Measurements from ENCODE around the gene CNKSR2.

CNKSR2 gene

DNA sequence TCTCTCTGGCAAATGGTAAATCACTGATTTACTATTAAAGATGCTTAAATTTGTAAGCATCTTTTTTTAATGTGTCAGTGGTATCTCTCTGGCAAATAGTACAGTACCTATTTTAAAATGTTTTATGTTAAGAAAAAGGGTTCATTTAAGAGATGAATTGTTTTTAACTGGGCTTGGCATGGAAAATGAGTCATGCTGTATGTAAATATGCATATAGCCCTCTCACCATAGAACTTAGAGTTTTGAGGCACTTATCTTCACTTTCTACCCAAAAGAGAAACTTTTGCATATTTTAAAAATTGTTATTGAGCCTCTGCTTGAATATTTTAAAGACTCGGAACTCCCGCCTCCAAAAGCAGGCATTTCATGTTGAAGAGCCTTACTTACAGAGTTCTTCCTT is 246.0 kb downstream of the CNKSR2 start:
- H3K9ac ChIP-seq (ENCODE audit: low read length) = no peak overlapping the region
- H2AFZ ChIP-seq (ENCODE audit: low read depth, low read length) = no peak overlapping the region
- TF ChIP-seq, protein P1, sequence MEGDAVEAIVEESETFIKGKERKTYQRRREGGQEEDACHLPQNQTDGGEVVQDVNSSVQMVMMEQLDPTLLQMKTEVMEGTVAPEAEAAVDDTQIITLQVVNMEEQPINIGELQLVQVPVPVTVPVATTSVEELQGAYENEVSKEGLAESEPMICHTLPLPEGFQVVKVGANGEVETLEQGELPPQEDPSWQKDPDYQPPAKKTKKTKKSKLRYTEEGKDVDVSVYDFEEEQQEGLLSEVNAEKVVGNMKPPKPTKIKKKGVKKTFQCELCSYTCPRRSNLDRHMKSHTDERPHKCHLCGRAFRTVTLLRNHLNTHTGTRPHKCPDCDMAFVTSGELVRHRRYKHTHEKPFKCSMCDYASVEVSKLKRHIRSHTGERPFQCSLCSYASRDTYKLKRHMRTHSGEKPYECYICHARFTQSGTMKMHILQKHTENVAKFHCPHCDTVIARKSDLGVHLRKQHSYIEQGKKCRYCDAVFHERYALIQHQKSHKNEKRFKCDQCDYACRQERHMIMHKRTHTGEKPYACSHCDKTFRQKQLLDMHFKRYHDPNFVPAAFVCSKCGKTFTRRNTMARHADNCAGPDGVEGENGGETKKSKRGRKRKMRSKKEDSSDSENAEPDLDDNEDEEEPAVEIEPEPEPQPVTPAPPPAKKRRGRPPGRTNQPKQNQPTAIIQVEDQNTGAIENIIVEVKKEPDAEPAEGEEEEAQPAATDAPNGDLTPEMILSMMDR (IDR thresholded peaks at IDR 0.05; ENCODE audit: low read depth, low read length) = no peak
- TF ChIP-seq EZH2phosphoT487 (IDR thresholded peaks at IDR 0.05; ENCODE audit: low read depth) = no peak
- no peaks in the 10 kb centered on the region for H4K20me1 ChIP-seq (ENCODE audit: insufficient read depth, low read length)
- H3K9me3 ChIP-seq (ENCODE audit: insufficient read depth, low read length) = no peaks in the 10 kb centered on the region
- no peak overlapping the region for H3K27ac ChIP-seq (ENCODE audit: low read length)
- no peak overlapping the region for H3K4me2 ChIP-seq (ENCODE audit: low read length)
- no peaks in the 10 kb centered on the region for H3K27me3 ChIP-seq (ENCODE audit: low read depth, low read length)
- H3K79me2 ChIP-seq (ENCODE audit: low read length) = no peaks in the 10 kb centered on the region
- no peak overlapping the region for H3K4me3 ChIP-seq (ENCODE audit: low read length)
- no peaks in the 10 kb centered on the region for H3K36me3 ChIP-seq (replicated peaks; ENCODE audit: low read depth, low read length)
- H3K4me1 ChIP-seq (ENCODE audit: low read length) = no peaks in the 10 kb centered on the region

GRCh38 chrX:21623778-21624501 is 249.7 kb downstream of the CNKSR2 start:
- Histone ChIP-seq H3K4me1 (ENCODE audit: low read length) (no peaks in the 10 kb centered on the region), H2AFZ (ENCODE audit: low read depth, low read length) (no peak overlapping the region), H3K4me3 (ENCODE audit: low read length) (no peak overlapping the region), H3K4me2 (ENCODE audit: low read length) (no peak overlapping the region), H3K27me3 (ENCODE audit: low read depth, low read length) (no peaks in the 10 kb centered on the region), H3K27ac (ENCODE audit: low read length) (no peak overlapping the region), H3K79me2 (ENCODE audit: low read length) (no peaks in the 10 kb centered on the region), H3K9ac (ENCODE audit: low read length) (no peak overlapping the region), H3K36me3 (replicated peaks; ENCODE audit: low read depth, low read length) (no peaks in the 10 kb centered on the region), H3K9me3 (ENCODE audit: insufficient read depth, low read length) (no peaks in the 10 kb centered on the region), H4K20me1 (ENCODE audit: insufficient read depth, low read length) (no peaks in the 10 kb centered on the region)
- TF ChIP-seq EZH2phosphoT487 (IDR thresholded peaks at IDR 0.05; ENCODE audit: low read depth) = no peak

- H3K4me1 ChIP-seq (ENCODE audit: low read length) = no peaks in the 10 kb centered on the region
- H3K27ac ChIP-seq (ENCODE audit: low read length) = no peak overlapping the region
- H2AFZ ChIP-seq (ENCODE audit: low read depth, low read length) = no peak overlapping the region
- H3K4me3 ChIP-seq (ENCODE audit: low read length) = no peak overlapping the region
- H3K79me2 ChIP-seq (ENCODE audit: low read length) = no peaks in the 10 kb centered on the region
- no peaks in the 10 kb centered on the region for H3K27me3 ChIP-seq (ENCODE audit: low read depth, low read length)
- no peaks in the 10 kb centered on the region for H4K20me1 ChIP-seq (ENCODE audit: insufficient read depth, low read length)
- H3K36me3 ChIP-seq (replicated peaks; ENCODE audit: low read depth, low read length) = no peaks in the 10 kb centered on the region
- no peak for TF ChIP-seq EZH2phosphoT487 (IDR thresholded peaks at IDR 0.05; ENCODE audit: low read depth)
- TF ChIP-seq, protein P1 (IDR thresholded peaks at IDR 0.05; ENCODE audit: low read depth, low read length) = no peak
- no peak overlapping the region for H3K4me2 ChIP-seq (ENCODE audit: low read length)
- H3K9ac ChIP-seq (ENCODE audit: low read length) = no peak overlapping the region
- H3K9me3 ChIP-seq (ENCODE audit: insufficient read depth, low read length) = no peaks in the 10 kb centered on the region
These were observed 257.8 kb downstream of the CNKSR2 start for GRCh38 chrX:21632027-21632426.

DNA sequence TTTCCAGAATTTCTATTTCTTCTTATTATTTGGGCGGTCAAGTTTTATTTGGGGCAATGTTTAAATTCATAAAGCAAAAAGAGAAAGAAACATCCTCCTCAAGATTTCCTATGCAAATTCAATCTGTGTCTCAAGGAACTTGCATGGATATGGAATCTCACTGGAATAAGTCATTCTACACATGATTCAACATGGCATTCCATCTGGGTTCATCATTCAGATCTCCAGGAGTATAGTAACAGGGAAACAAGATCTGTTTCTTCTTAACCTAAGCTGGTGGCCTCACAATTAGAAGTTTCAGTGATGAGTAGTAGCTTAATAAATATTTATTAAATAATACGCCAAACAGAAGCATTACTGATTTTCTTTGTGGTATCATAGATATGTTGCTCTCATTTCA is 264.1 kb downstream of the CNKSR2 start:
- Histone ChIP-seq H3K4me2 (ENCODE audit: low read length) (no peak overlapping the region), H3K9ac (ENCODE audit: low read length) (no peak overlapping the region), H3K36me3 (replicated peaks; ENCODE audit: low read depth, low read length) (no peaks in the 10 kb centered on the region), H3K27ac (ENCODE audit: low read length) (no peak overlapping the region), H4K20me1 (ENCODE audit: insufficient read depth, low read length) (no peaks in the 10 kb centered on the region), H3K4me3 (ENCODE audit: low read length) (no peak overlapping the region), H3K4me1 (ENCODE audit: low read length) (no peaks in the 10 kb centered on the region), H2AFZ (ENCODE audit: low read depth, low read length) (no peak overlapping the region), H3K27me3 (ENCODE audit: low read depth, low read length) (no peaks in the 10 kb centered on the region), H3K79me2 (ENCODE audit: low read length) (no peaks in the 10 kb centered on the region), H3K9me3 (ENCODE audit: insufficient read depth, low read length) (no peaks in the 10 kb centered on the region)
- no peak for TF ChIP-seq EZH2phosphoT487 (IDR thresholded peaks at IDR 0.05; ENCODE audit: low read depth)
- TF ChIP-seq, protein P1 (IDR thresholded peaks at IDR 0.05; ENCODE audit: low read depth, low read length) = no peak

All from OCI-LY3 (cell line).